ENCODE measurements around the gene RORC. TPM values are rescaled to one million over a fixed set of nuclear protein-coding genes. Genes with fewer than 3 reads are reported as not detected.
A peak's percentile ranks its signal among the peaks of the same experiment; 100 is the strongest.
"Not testable (repeated sequence)": the region's sequence is repeated elsewhere in the genome, so short reads cannot be mapped to it uniquely, and the experiment has no call there.

The RORC gene
- total RNA-seq = 10 to 100 TPM in 1 of 2 donors, 1 to 10 TPM in 1; 9.1 to 10.3 TPM

GRCh38 chr1:151831605-151832004 is at the start of gene RORC:
TSS of gene RORC (minus strand) at chr1:151831802. CDS start at chr1:151831764, 38 bp downstream.
- Histone ChIP-seq H3K4me3 (peak within 1 kb of the TSS; percentile 20 to 25), H3K9me3 (no peaks in the 10 kb centered on the region), H3K27me3 (no peaks in the 10 kb centered on the region), H3K27ac (peak within 1 kb of the TSS; percentile 41 to 51), H3K36me3 (no peaks in the 10 kb centered on the region), H3K4me1 (peaks cover 0 to 32% of the 10 kb centered on the region in 2 donors)
- no peak for DNase-seq (ENCODE audit: low spot score)
- no peak for TF ChIP-seq CTCF (IDR thresholded peaks at IDR 0.05)

- Histone ChIP-seq H3K4me3 (no peak overlapping the region), H3K27me3 (no peaks in the 10 kb centered on the region), H3K9me3 (no peaks in the 10 kb centered on the region), H3K36me3 (peaks cover 13% of the 10 kb centered on the region), H3K27ac (no peak overlapping the region), H3K4me1 (no peaks in the 10 kb centered on the region)
- no peak for TF ChIP-seq CTCF (IDR thresholded peaks at IDR 0.05)
- DNase-seq (ENCODE audit: low spot score) = no peak
These were observed 44.0 kb upstream of the RORC start for GRCh38 chr1:151875419-151876097.

GRCh38 chr1:151872776-151873175 is 41.2 kb upstream of the RORC start:
- not testable (repeated sequence) for H3K4me3 ChIP-seq; H3K9me3 ChIP-seq; H3K4me1 ChIP-seq; H3K27me3 ChIP-seq; H3K27ac ChIP-seq; DNase-seq (ENCODE audit: low spot score)
- peaks cover 13% of the 10 kb centered on the region for H3K36me3 ChIP-seq

- H3K4me3 ChIP-seq = no peak overlapping the region
- no peak overlapping the region for H3K27ac ChIP-seq
- TF ChIP-seq CTCF (IDR thresholded peaks at IDR 0.05) = no peak
- H3K27me3 ChIP-seq = no peaks in the 10 kb centered on the region
- no peak for DNase-seq (ENCODE audit: low spot score)
- no peaks in the 10 kb centered on the region for H3K4me1 ChIP-seq
- H3K9me3 ChIP-seq = no peaks in the 10 kb centered on the region
- H3K36me3 ChIP-seq = peaks cover 13% of the 10 kb centered on the region
These were observed 39.9 kb upstream of the RORC start for GRCh38 chr1:151871284-151872030.

GRCh38 chr1:151868486-151868885 is 36.9 kb upstream of the RORC start:
- H3K36me3 ChIP-seq = peaks cover 2% of the 10 kb centered on the region
- no peaks in the 10 kb centered on the region for H3K4me1 ChIP-seq
- no peak for DNase-seq (ENCODE audit: low spot score)
- no peak overlapping the region for H3K4me3 ChIP-seq
- no peak overlapping the region for H3K27ac ChIP-seq
- no peak for TF ChIP-seq CTCF (IDR thresholded peaks at IDR 0.05)
- H3K27me3 ChIP-seq = no peaks in the 10 kb centered on the region
- no peaks in the 10 kb centered on the region for H3K9me3 ChIP-seq

GRCh38 chr1:151867765-151868411 is 36.3 kb upstream of the RORC start:
- Histone ChIP-seq H3K36me3 (no peaks in the 10 kb centered on the region), H3K27ac (no peak overlapping the region), H3K4me3 (no peak overlapping the region), H3K4me1 (no peaks in the 10 kb centered on the region), H3K27me3 (no peaks in the 10 kb centered on the region), H3K9me3 (no peaks in the 10 kb centered on the region)
- TF ChIP-seq CTCF (IDR thresholded peaks at IDR 0.05) = no peak
- no peak for DNase-seq (ENCODE audit: low spot score)

Data from right atrium auricular region (tissue), 2 donors.